ENCODE measurements around the gene ACYP2.

- TF ChIP-seq YY1 (IDR thresholded peaks at IDR 0.05; ENCODE audit: insufficient read depth, insufficient read length): no peak
- TF ChIP-seq ZNF274 (IDR thresholded peaks at IDR 0.05; ENCODE audit: low read depth, low read length): no peak
- TF ChIP-seq SUZ12 (IDR thresholded peaks at IDR 0.05; ENCODE audit: extremely low read depth, insufficient read depth, insufficient read length): no peak
These were observed 17.6 kb downstream of the ACYP2 start for GRCh38 chr2:54133056-54133455.

Data from NT2/D1 (cell line).